HEK293 (cell line): ENCODE results near the gene ZNF462.

ENCODE experiments used
- CTCF ChIA-PET: fragments of 350-600 bp; formaldehyde crosslinking; extraction: SDS; loops from one replicate; lab custom pipeline; 2021; ENCODE audit warnings: antibody characterized with exemption; lab: Yijun Ruan, JAX
- POLR2A ChIA-PET: fragments of 300-600 bp; formaldehyde crosslinking; extraction: SDS; loops from one replicate; lab custom pipeline; 2020; ENCODE audit warnings: antibody characterized with exemption, inconsistent platforms; lab: Yijun Ruan, JAX
- H3K27ac ChIP-seq: fragments of 200-500 bp; sonication (Bioruptor generic); 2 replicates; pipeline ENCODE4 v1.5.1; 2014; ENCODE audit warnings: low read depth, low read length, control low read depth, inconsistent platforms; ENCODE audit errors: extremely low read depth
- H3K36me3 ChIP-seq, 2 experiments: fragments of 200-500 bp in 1 of 2; sonication (Bioruptor generic) in 1 of 2; 1 replicate in 1 of 2; 2 replicates in 1 of 2; pipeline ENCODE4 v1.5.1; 2014 to 2017; ENCODE audit warnings: inconsistent platforms in 2 of 2, low read length in 2 of 2; ENCODE audit not compliant: control insufficient read depth in 2 of 2, insufficient read depth in 1 of 2
- H3K4me1 ChIP-seq: fragments of 200-500 bp; sonication (Bioruptor generic); 2 replicates; pipeline ENCODE4 v1.5.1; 2014; ENCODE audit warnings: mild to moderate bottlenecking, low read length, inconsistent platforms; ENCODE audit not compliant: control insufficient read depth, insufficient read depth
- H3K4me3 ChIP-seq: 2 replicates; pipeline ENCODE4 v1.5.1; 2011; ENCODE audit warnings: low read depth, mild to moderate bottlenecking, control low read depth, low read length, moderate library complexity
- H3K9me3 ChIP-seq: fragments of 200-500 bp; sonication (Bioruptor generic); 2 replicates; pipeline ENCODE4 v1.5.1; 2014; ENCODE audit warnings: low read depth, low read length, inconsistent platforms; ENCODE audit not compliant: control insufficient read depth, insufficient read depth
- EGR2 ChIP-seq: fragments of 450-650 bp; formaldehyde crosslinking; IDR thresholded peaks from 2 replicates; pipeline ENCODE4 v1.5.1; 2016; ENCODE audit warnings: low read depth, missing biosample characterization, missing genetic modification characterization
- KLF1 ChIP-seq: fragments of 450-650 bp; formaldehyde crosslinking; IDR thresholded peaks from 2 replicates; pipeline ENCODE4 v1.5.1; 2016; ENCODE audit warnings: missing biosample characterization, missing genetic modification characterization
- PRDM4 ChIP-seq: fragments of 450-650 bp; formaldehyde crosslinking; IDR thresholded peaks from 2 replicates; pipeline ENCODE4 v1.5.1; 2017; ENCODE audit warnings: missing biosample characterization, missing genetic modification characterization
- ZBTB10 ChIP-seq: fragments of 450-650 bp; formaldehyde crosslinking; IDR thresholded peaks from 2 replicates; pipeline ENCODE4 v1.5.1; 2016; ENCODE audit warnings: missing biosample characterization, missing genetic modification characterization
- ZEB2 ChIP-seq: fragments of 450-650 bp; formaldehyde crosslinking; IDR thresholded peaks from 2 replicates; pipeline ENCODE4 v1.5.1; 2016; ENCODE audit warnings: missing biosample characterization, missing genetic modification characterization
- ZNF174 ChIP-seq: fragments of 450-650 bp; formaldehyde crosslinking; IDR thresholded peaks from 2 replicates; pipeline ENCODE4 v1.5.0; 2017; ENCODE audit warnings: missing biosample characterization, mild to moderate bottlenecking, missing genetic modification characterization
- ZNF24 ChIP-seq: fragments of 450-650 bp; formaldehyde crosslinking; IDR thresholded peaks from 2 replicates; pipeline ENCODE4 v1.5.1; 2016; ENCODE audit warnings: missing biosample characterization, missing genetic modification characterization
- ZNF280D ChIP-seq: fragments of 450-650 bp; formaldehyde crosslinking; IDR thresholded peaks from 2 replicates; pipeline ENCODE4 v1.5.1; 2016; ENCODE audit warnings: missing biosample characterization, missing genetic modification characterization
- ZNF292 ChIP-seq: fragments of 450-650 bp; formaldehyde crosslinking; IDR thresholded peaks from 2 replicates; pipeline ENCODE4 v1.5.1; 2016; ENCODE audit warnings: low read depth, missing biosample characterization, missing genetic modification characterization, borderline replicate concordance
- ZNF37A ChIP-seq: fragments of 450-650 bp; IDR thresholded peaks from 2 replicates; pipeline ENCODE4 v1.5.1; 2018; ENCODE audit warnings: missing biosample characterization, missing genetic modification characterization
- ZNF473 ChIP-seq: fragments of 450-650 bp; formaldehyde crosslinking; IDR thresholded peaks from 2 replicates; pipeline ENCODE4 v1.5.1; 2017; ENCODE audit warnings: missing biosample characterization, missing genetic modification characterization
- ZNF513 ChIP-seq: fragments of 450-650 bp; IDR thresholded peaks from 2 replicates; pipeline ENCODE4 v1.5.1; 2018; ENCODE audit warnings: missing biosample characterization, missing genetic modification characterization
- ZNF514 ChIP-seq: fragments of 450-650 bp; formaldehyde crosslinking; IDR thresholded peaks from 2 replicates; pipeline ENCODE4 v1.5.1; 2016; ENCODE audit warnings: missing biosample characterization, missing genetic modification characterization
- ZNF521 ChIP-seq: fragments of 450-650 bp; formaldehyde crosslinking; IDR thresholded peaks from 2 replicates; pipeline ENCODE4 v1.5.1; 2017; ENCODE audit warnings: missing biosample characterization, mild to moderate bottlenecking, missing genetic modification characterization
- ZNF529 ChIP-seq: fragments of 450-650 bp; formaldehyde crosslinking; IDR thresholded peaks from 2 replicates; pipeline ENCODE4 v1.5.1; 2017; ENCODE audit warnings: missing genetic modification characterization, missing biosample characterization; ENCODE audit not compliant: insufficient replicate concordance
- ZNF701 ChIP-seq: fragments of 450-650 bp; formaldehyde crosslinking; IDR thresholded peaks from 2 replicates; pipeline ENCODE4 v1.5.1; 2016; ENCODE audit warnings: missing biosample characterization, missing genetic modification characterization
- TF ChIP-seq, protein P1 (sequence below): fragments of 450-650 bp; formaldehyde crosslinking; IDR thresholded peaks from 2 replicates; pipeline ENCODE4; 2016; ENCODE audit warnings: missing biosample characterization, missing genetic modification characterization
- TF ChIP-seq, protein P2 (sequence below): fragments of 450-650 bp; formaldehyde crosslinking; IDR thresholded peaks from 2 replicates; pipeline ENCODE4 v1.5.1; 2016; ENCODE audit warnings: missing biosample characterization, missing genetic modification characterization

ZNF462 gene

DNA sequence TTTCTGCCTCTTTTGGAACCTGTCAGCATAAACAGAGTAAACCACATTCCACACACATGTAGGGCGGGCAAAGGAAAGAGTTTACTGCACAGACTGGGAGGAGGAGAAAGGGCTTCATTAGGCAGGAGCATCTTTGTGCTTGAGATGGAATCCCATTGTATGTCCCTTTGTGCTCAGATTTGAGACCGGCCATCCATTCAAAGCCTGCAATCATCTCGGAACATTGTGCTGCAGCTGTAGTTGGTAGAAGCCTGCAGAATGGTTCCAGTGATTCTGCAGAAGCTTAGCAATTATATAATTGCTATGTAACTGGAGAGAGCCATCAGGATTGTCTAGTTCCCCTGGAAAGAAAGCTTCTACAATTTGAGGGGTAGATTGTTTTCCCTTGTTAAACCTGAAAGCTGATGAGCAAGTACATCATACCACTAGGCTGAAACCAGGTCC is 16.5 kb downstream of the ZNF462 start (continued):
- no peak for TF ChIP-seq ZBTB10
- TF ChIP-seq ZNF701 (tag by site-specific recombination): no peak
- no peak for TF ChIP-seq ZNF473
- no peak for TF ChIP-seq KLF1 (tag by site-specific recombination)
- no peak for TF ChIP-seq PRDM4 (tag by site-specific recombination)

DNA sequence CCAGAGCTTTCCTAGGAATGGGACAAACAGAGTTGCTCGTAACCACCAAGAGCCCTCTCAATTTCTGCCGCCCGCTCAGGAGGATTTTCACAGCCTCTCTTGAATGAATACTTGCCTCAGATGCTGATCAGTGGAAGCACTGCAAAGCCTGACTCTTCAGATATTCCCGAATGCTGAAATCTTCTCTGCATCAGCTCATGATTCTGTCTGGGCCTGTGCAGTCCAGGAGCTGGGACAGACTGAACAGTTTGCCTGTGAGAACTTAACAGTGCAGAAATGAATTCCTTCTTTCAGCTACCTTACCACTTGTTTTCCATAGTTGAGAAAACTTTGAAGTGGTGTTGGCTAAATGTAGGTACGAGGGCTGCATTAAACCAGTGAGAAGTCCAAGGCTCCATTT is 17.1 kb downstream of the ZNF462 start:
- POLR2A ChIA-PET: no interaction called here
- Histone ChIP-seq H3K36me3 (no peaks in the 10 kb centered on the region), H3K4me3 (no peak overlapping the region), H3K27ac (no peak overlapping the region), H3K9me3 (no peaks in the 10 kb centered on the region), H3K4me1 (peaks cover 17% of the 10 kb centered on the region)
- CTCF ChIA-PET: interaction anchor here (1.2 kb wide), 1 partner anchor 16 kb away, joined by 3 read pairs; no protein-coding TSS in a partner anchor
- TF ChIP-seq ZEB2 (tag by site-specific recombination) (no peak), ZNF24 (tag by site-specific recombination) (no peak), ZNF513 (tag by site-specific recombination) (no peak), ZNF521 (tag by site-specific recombination) (no peak), ZNF174 (tag by site-specific recombination) (no peak), ZNF529 (no peak), ZNF280D (tag by site-specific recombination) (no peak), KLF1 (tag by site-specific recombination) (no peak), EGR2 (no peak), ZNF514 (tag by site-specific recombination) (no peak), PRDM4 (tag by site-specific recombination) (no peak), ZNF37A (tag by site-specific recombination) (no peak), ZNF292 (tag by site-specific recombination) (no peak)
- TF ChIP-seq, protein P1, sequence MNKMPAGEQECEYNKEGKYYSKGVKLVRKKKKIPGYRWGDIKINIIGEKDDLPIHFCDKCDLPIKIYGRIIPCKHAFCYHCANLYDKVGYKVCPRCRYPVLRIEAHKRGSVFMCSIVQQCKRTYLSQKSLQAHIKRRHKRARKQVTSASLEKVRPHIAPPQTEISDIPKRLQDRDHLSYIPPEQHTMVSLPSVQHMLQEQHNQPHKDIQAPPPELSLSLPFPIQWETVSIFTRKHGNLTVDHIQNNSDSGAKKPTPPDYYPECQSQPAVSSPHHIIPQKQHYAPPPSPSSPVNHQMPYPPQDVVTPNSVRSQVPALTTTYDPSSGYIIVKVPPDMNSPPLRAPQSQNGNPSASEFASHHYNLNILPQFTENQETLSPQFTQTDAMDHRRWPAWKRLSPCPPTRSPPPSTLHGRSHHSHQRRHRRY (tag by site-specific recombination): no peak
- TF ChIP-seq, protein P2, sequence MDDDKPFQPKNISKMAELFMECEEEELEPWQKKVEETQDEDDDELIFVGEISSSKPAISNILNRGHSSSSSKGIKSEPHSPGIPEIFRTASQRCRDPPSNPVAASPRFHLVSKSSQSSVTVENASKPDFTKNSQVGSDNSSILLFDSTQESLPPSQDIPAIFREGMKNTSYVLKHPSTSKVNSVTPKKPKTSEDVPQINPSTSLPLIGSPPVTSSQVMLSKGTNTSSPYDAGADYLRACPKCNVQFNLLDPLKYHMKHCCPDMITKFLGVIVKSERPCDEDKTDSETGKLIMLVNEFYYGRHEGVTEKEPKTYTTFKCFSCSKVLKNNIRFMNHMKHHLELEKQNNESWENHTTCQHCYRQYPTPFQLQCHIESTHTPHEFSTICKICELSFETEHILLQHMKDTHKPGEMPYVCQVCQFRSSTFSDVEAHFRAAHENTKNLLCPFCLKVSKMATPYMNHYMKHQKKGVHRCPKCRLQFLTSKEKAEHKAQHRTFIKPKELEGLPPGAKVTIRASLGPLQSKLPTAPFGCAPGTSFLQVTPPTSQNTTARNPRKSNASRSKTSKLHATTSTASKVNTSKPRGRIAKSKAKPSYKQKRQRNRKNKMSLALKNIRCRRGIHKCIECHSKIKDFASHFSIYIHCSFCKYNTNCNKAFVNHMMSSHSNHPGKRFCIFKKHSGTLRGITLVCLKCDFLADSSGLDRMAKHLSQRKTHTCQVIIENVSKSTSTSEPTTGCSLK (tag by site-specific recombination): no peak
